GM18907 (cell line): Measurements from ENCODE around the gene AAR2.

Experiments used
- ATAC-seq: cut with Tn5 transposase; IDR thresholded peaks from one replicate; pipeline ENCODE4 v1.9.1; 2021; ENCODE audit warnings: mild to moderate bottlenecking, moderate library complexity; ENCODE audit not compliant: unreplicated experiment

Gene AAR2

DNA sequence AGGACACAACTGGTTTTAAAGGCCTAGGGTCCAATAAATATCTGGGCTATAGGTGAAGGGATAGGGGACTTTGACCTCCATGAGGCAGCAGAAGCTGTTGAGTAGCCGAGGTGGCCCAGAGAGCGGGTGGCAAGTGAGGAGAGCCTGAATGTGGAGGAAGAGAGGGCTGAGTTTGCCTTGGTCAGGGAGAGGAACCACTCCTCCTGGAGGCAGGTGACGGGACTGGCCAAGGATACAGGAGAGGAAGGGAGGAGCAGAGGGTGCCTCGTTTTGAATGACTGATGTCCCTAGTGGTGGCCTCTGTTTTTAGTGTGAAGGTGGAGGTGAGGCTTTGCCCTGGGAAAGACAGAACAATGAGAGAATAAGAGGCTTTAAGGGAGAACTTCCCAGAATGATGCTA lies 19.1 kb upstream of the AAR2 start:
- ATAC-seq = no peak

DNA sequence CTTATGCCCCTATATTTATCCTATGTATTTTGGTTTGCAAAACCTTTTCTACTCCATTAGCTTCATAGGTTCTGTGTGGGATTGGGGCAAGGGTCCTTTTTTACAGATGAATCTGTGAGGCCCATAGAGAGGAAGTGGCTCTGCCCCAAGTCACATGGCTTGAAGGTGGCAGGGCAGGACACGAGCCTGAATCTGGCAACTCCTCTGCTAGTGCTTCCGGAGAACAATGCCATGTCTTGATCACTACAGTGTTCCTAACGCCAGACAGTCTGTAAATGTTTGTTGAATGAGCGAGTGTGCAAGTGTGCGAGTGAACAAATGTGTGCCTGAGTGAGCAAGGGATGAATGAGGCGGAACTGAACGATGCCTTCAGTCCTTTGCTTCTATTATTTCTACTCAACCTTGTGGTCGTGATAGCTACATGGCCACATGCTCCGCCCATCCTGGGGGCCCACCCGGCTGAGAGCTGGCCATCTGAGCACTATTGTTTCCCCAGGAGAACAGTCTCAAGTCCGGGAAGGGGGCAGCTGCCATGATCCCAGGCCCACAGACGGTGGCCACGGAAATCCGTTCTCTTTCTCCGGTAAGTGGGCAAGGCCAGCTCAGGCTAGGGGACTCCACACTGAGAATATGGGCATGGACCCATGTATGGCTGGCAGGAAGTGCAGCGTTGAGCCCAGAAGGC lies 17.8 kb upstream of the AAR2 start:
- no peak for ATAC-seq

DNA sequence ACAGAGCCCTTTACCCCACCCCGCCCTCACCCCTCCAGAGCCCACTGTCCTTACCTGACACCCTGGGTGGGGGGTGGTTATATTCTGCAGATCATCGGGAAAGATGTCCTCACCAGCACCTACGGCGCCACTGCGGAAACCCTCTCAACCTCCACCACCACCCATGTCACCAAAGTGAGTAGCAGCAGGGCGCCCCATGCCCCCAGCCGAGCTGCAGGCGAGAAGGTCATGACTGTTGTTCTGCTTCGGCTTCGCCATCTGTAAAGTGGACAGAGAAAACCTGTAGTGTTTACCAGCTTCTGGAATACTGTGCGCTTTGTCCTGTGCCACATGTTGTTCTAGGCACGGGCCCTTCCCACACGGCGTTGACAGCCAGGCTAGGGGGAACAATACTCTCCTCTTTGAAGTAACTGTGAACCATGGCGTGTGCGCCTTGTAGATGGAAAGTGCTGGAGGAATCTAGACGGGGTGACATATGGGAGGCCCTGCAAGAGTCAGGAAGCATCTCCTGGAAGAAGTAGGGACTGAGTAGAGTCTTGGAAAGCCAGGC lies 16.5 kb upstream of the AAR2 start:
- no peak for ATAC-seq

DNA sequence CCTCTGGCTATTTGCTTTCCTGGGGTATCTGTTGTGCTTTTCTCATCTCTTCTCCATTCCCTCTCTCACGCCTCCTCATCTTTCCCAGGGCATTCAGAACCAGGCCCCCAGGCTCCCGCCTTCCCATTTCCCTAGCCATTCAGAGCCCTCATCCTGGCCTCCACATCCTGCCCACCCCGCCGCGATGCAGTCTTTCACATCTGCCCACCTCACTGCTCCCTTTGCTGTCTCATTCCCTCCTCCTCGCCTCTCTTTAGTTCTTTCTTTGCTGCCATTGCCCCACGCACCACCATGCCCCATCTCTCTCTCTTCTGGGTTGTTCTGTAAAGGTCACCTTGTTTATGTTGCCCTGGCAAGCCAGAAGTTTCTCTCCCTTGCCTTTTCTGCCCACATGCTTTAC lies 10.6 kb upstream of the AAR2 start:
- ATAC-seq = no peak

DNA sequence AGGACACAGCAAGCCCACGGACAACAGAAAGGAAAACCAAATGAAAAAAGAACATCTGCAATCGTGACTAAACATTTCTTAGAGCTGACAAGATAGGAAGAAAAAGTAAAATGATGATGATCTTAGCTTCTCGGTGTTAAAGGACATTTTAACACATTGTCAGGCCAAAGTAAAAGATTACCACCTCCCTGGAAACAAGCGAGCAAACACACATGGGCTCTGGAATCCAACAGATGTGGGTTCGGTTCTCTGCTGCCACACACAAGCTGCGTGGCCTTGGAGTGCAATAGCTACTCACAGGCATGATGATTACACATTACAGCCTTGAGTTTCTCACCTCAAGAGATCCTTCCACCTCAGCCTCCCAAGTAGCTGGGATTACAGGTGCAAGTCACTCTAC lies 7.5 kb upstream of the AAR2 start:
- no peak for ATAC-seq

DNA sequence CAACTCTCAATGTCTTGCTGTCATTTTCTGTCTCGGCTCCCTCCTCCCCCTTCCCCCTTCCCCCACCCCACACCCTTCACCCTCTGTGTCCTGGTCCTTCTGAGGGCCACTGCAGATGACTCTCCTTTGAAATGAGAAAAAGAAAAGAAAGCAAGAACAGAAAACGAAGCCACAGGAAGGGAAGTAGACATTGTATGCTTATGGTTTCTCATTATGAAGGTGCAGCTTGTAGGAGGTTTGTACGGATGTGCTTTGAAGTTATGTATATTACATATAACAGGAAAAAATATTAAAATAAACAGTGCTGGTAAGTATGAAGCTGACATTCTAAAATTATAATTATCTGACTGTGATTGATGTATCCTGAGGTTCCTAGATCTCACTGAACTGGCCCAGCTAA lies 6.3 kb upstream of the AAR2 start:
- ATAC-seq = no peak

DNA sequence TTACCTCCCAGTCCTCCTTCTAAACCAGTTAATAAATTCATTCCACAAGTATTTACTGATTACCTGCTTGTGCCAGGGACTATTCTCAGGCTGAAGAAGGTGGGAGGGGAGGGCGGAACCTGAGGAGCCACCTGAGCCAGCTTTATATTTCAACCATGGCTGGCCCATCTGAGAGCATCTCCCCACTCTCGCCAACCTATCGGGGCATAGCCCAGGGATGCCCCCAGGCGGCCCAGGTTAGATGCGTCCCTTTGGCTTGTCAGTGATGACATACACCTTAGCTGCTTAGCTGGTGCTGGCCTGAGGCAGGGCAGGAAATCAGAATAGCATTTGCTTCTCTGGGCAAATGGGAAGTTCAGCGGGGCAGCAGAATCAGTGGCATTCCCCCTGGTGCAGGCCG lies 4.9 kb upstream of the AAR2 start:
- no peak for ATAC-seq

DNA sequence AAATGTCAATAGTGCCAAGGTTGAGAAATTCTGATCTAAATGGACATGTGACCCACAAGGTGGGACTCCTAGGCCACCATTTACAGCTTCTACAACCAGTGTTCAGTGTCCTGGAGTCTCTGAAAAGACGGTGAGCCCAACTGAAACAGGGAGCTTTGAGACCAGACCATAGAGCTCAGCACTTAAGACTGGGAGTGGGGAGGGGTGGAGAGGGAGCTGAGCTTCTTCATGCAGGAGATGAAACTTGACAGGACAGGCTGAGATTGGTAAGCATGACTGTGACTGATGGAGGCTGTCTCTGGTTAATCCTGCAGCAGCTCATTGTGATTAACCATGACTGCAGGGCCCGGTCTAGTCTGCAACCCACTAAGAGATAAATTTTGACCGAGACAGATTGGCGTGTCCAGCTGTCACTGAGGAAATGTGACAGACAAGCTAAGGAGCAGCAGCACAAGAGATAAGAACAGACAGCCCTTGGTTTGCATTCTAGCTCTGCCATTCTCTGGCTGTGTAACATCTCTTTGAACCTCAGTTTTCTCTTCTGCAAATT lies 1.4 kb upstream of the AAR2 start:
- ATAC-seq = no peak

DNA sequence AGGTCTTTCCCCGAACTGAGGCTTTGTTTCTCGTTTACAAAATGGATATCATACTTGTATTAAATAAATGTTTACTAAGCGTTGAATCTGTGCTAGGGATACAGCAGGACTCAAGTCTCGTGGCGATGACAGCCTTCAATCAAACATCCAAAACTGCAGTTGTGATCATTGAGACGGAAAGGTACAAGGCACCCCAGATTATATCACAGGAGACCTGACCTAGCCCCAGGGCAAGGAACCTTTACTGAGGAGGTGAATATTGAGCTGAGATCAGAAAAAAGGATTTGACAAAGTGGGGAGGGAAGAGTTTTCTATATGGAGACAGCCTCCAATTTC lies 476 bp downstream of the AAR2 start:
- no peak for ATAC-seq

DNA sequence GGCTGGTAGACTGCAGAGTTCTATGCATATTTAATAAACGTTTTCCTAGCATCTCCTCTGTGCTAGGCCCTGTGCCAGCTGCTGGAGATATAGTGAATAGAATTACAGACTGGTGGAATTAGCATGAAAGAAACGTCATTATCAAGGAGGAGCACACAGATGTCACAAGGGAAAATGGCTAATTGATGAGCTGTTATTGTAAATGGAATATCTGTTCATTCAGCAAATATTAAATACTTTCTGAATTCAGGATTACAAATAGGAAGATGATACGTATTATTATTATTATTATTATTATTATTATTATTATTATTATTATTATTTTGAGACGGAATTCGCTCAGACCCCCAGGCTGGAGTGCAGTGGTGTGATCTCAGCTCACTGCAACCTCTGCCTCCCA lies 1.2 kb downstream of the AAR2 start:
- ATAC-seq = no peak

DNA sequence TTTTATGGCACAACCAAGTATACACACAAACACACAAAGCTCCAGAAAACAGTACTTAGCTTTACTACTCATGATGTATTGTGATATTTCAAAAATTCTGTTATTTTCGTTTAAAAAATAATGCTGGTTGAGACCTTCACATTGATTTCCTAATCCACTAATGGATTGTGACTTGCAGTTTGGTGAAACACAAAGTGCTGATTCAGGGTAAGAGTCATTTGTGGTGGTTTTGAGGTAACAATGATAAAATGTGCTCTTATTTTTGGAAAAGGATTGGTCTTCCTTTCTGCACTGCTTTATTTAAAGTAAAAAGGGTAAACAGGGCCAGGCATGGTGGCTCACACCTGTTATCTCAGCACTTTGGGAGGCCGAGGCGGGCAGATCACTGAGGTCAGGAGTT lies 1.9 kb downstream of the AAR2 start:
- ATAC-seq = no peak

DNA sequence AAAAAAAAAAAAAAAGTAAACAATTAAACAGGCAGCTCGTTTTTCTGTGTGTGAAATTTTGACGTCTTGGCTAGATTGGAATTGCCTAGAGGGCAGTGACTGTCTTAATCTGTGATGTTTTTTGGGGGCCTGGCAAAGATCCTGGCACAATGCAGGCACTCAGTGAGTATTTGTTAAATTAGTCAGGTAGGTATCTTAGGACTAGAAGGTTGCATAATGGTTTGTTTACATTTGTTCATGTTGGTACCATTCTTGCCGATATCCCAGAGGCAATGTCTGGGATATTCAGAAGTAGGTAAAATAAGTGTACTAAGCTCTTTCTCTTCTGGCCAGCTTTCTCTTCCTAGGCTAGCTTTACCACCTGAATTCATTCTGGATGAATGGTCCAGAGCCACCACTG lies 2.5 kb downstream of the AAR2 start:
- no peak for ATAC-seq

DNA sequence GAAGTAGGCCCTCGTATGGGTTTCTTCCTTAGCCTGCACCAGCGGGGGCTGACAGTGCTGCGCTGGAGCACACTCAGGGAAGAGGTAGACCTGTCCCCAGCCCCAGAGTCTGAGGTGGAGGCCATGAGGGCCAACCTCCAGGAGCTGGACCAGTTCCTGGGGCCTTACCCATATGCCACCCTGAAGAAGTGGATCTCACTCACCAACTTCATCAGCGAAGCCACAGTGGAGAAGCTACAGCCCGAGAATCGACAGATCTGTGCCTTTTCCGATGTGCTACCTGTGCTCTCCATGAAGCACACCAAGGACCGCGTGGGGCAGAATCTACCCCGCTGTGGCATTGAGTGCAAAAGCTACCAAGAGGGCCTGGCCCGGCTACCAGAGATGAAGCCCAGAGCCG lies 3.8 kb downstream of the AAR2 start:
- no peak for ATAC-seq

DNA sequence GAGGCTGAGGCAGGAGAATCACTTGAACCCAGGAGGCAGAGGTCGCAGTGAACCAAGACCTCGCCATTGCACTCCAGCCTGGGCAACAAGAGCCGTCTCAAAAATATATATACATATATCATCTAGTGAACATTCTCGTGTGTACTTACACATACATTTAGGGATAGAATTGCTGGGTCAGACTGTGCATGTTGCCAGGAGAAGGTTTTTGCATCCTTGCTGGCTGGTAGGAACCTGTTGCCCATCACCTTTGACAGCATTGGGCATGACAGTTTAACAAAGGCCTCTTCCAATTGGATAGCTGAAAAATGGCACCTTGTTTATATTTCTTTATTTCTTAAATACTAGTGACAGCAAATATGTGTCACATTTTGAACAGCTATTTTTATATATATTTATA lies 5.4 kb downstream of the AAR2 start:
- no peak for ATAC-seq

DNA sequence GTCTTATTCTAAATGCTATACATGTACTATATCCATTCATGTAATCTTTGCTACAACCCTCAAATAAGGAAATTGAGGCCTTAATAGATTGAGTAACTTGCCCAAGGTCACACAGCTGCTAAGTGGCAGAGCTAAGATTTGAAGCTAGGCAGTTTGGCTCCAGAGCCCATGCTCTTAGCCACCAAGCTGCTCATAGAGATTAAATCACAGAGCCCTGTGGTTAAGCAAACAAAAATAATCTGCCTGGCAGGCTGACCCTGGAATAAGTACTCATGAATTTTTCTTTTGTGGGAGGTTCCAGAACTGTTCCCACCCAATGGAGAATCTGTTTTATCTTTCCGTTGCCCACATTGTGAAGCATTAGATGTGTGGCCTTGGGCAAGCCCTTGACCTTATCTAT lies 7.4 kb downstream of the AAR2 start:
- ATAC-seq = no peak

DNA sequence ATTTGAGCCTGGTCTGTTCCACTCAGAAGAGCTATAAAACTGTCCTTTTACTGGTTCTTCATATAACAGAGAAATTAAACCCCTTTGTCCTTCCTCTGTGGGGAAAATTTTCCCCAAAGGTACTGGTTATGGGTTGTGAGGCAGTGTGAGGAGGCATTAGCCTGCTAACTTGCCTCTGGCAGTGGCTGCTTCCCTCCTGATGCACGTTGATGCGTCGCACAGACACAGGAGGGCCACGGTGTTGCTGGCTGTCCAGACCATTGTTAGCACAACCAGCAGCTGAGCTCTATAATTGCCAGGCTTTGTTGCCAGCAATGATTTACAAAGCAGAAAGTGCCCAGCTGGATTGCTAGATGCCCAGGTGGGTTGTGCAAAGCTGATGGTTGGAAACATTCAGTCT lies 10.1 kb downstream of the AAR2 start:
- ATAC-seq = no peak

DNA sequence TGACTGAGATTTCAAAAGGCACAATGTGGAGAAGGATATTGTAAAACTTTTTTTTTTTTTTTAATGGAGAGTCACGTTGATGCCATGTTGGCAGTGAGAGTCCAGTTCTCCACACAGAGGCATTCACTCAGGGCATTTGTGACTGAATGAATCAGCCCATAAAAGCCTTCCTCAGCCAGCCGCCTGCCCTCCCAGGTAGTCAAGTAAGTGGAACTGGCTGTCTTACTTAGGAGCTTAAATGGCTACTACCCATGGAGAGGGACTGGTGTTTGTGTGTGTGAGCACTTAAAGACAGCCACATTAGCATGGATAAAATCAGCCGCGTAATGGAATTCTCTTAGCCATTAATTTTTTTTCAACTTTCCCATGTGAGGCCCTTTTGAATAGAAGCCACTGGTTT lies 12.6 kb downstream of the AAR2 start:
- ATAC-seq = no peak

DNA sequence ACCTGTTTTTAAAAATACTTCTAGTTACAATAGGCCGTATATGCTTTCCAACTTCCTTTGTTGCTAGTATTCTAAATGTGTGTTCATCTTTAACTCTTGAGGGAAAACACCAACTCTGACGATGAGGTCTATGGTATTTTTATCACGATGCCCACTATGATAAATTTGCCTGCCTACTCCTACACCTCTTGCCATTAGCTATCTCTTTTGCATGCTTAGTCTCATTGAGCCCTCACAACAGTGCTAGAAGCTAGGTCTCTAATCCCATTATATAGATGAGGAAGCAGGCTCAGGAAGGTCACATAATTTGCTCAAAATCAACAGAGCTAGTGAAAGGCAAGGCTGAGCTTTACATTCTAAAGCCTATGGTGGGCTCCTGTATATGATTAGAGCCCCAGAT lies 13.2 kb downstream of the AAR2 start:
- ATAC-seq = no peak

DNA sequence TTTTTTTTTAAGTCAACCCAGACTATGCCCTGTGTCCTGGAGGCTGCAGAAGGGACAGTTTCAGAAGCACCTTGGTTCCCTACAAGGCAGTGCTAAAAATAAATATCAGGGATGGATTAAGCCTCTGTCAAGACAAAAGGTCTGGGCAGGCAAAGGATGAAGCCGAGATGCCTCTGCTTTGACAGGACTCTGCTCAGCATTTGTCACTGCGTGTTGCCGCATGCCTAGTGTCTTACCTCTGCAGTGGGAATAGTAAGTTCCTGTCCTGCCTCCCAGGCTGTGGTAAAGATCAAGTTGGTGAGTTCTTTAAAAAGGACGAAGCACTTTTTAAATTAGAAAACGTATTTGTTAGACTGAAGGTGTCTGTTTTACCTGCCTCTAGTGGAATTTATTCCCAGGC lies 15.1 kb downstream of the AAR2 start:
- ATAC-seq = no peak

DNA sequence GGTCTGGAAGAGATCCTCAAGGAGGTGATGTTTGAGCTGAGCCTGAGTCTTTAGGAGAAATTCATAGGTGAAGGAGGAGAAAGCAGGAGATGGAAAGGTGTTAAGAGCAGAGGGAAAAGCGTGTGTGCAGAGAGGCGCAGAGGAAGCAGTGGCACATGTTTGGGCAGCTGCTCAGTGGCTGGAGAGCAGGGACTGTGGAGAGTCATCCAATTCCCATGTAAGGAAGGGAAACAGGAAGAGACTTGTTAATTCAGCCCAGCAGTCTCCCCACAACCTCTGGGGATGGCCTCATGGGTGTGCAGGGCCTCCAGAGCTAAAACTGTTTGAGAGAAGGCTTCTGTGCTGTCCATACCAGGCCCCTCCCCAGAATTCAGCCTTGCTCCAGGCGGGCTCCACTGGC lies 16.2 kb downstream of the AAR2 start:
- ATAC-seq = no peak

DNA sequence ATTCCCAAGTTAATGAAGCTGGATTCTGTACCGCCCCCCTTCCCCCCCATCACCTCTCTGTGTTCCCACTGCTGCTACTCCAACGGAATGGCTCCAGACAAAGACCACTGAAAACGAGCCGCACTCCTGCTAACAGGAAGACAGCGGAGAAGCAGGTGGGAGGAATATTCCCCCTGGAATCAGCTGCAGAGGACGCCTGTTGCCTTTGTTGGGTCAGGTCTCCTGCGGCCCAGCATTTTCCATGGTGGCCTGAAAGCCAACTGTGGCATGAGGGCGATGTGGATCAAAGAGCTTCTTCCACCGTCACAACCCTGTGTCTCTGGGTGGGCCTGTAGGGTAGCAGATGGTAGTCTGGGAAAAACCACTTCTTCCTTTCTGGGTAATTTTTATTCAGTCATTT lies 16.8 kb downstream of the AAR2 start:
- ATAC-seq = no peak

DNA sequence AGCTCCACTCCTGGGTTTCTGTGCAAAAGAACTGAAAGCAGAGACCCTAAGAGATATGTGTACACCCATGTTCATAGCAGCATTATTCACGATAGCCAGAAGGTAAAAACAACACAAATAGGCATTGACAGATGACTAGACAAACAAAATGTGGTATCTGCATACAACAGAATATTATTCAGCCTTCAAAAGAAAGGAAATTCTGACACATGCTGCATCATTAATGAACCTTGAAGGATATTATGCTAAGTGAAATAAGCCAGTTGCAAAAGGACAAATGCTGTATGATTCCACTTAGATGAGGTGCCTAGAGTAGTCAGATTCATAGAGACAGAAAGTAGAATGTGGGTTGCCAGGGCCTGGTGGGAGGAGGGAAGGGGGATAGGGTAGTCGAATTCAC lies 17.8 kb downstream of the AAR2 start:
- ATAC-seq = no peak

DNA sequence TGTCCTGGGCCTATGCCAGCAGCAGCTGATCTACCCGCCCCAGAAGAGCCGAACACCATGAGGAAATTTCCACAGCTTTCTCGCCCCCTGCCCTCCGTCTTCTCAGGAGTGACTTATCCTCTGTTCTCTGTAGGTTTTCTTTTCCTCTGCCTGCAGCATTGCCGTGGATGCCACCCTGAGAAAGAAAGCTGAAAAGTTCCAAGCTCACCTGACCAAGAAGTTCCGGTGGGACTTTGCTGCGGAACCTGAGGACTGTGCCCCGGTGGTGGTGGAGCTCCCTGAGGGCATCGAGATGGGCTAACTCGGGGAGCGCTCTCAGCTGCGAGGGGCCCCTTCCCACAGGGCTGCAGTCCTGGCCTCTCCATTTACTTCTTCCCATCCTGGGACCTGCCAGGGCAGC lies 19.2 kb downstream of the AAR2 start:
- ATAC-seq = no peak
